NCI-H510A (cell line): ENCODE results near the gene ATRNL1.
"Not testable (repeated sequence)": the region's sequence is repeated elsewhere in the genome, so short reads cannot be mapped to it uniquely, and the experiment has no call there.

Experiments used
- DNase-seq: peaks from one replicate; lab custom pipeline; 2025; lab: John Stamatoyannopoulos, UW

ATRNL1 gene

DNA sequence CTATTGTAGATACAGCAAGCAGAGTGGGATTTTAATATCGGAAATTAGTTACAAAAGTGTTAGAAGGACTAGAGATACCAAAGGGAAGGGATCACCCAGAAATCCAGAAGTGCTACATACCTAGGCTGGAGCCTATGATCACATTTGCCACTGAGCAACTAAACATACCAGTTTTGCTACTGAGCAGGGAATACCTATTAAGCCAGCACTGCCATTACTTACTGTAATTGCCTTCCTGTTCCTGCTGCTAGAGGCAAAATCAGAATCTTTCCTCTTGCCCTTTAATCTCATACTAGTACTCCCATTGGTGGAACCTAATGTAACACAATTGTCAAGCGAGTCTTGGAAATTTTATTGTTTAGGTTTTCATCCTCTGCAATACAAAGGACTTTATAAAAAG, 121.7 kb downstream of the ATRNL1 start:
- DNase-seq = no peak

- no peak for DNase-seq
Observed at GRCh38 chr10:115219203-115219602, 126.0 kb downstream of the ATRNL1 start.

GRCh38 chr10:115222039-115222438, 128.9 kb downstream of the ATRNL1 start:
- no peak for DNase-seq

GRCh38 chr10:115239761-115240160, 146.6 kb downstream of the ATRNL1 start:
- no peak for DNase-seq

DNA sequence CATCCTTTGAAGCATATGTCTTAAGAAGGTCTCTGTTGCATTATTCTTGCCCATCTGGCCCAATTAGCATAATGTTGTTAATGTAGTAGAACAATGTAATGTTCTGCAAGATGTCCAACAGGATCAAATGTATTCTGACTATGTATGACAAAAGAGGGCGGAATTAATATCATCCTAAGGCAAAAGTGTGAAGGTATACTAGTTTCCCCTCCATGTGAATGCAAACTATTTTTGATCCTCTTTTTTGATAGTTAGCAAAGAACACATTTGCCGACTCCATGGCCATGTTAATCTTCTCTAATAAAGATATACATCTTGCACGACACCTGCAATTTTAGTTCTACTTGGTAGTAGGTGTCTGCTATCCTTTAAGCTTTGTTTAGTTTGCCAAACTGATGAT, 157.6 kb downstream of the ATRNL1 start:
- DNase-seq = no peak

GRCh38 chr10:115253765-115254164, 160.6 kb downstream of the ATRNL1 start:
- not testable (repeated sequence) for DNase-seq

- no peak for DNase-seq
Observed at GRCh38 chr10:115272482-115272881, 179.3 kb downstream of the ATRNL1 start.

- no peak for DNase-seq
Observed at GRCh38 chr10:115278294-115278693, 185.1 kb downstream of the ATRNL1 start.

- no peak for DNase-seq
Observed at GRCh38 chr10:115295213-115295805, 202.1 kb downstream of the ATRNL1 start.

DNA sequence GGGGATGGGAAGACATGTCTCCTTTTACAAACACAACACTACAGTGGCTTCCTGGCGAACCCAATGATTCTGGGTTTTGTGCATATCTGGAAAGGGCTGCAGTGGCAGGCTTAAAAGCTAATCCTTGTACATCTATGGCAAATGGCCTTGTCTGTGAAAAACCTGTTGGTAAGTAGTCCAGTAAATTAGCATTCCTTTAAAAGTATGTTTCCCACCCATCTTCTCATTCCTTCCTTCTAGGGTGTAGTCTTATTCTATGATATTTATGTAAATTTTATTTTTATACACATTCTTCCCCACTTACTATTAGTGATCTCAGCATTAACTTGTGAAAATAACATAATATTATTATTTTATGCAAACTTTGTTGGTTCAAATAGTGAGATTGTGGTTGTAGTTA, 206.9 kb downstream of the ATRNL1 start:
- DNase-seq = no peak

DNA sequence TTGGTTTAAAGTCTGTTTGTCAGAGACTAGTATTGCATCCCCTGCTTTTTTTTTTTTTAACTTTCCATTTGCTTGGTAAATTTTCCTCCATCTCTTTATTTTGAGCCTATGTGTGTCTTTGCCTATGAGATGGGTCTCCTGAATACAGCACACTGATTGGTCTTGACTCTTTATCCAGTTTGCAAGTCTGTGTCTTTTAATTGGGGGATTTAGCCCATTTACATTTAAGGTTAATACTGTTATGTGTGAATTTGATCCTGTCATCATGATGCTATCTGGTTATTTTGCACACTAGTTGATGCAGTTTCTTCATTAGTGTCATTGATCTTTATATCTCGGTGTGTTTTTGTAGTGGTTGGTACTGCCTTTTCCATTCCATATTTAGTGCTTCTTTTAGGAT, 226.5 kb downstream of the ATRNL1 start:
- DNase-seq = not testable (repeated sequence)

DNA sequence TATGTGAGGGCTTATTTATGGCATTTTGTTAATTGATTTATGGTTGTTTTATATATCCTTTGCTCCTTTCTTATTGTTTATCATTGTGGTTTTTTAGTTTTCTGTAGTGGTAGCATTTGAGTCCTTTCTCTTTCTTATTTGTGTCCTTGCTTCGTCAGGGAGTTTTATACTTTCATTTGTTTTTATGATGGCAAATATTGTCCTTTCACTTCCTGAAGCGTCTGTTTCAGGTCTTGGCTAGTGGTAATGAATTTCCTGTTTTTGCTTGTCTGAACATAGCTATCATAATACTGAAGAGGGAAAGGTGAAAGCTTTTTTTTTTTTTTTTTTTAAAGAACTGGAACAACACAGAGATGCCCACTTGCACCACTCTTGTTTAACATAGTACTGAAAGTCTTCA, 228.2 kb downstream of the ATRNL1 start:
- DNase-seq = no peak

- no peak for DNase-seq
Observed at GRCh38 chr10:115328331-115328730, 235.2 kb downstream of the ATRNL1 start.

DNA sequence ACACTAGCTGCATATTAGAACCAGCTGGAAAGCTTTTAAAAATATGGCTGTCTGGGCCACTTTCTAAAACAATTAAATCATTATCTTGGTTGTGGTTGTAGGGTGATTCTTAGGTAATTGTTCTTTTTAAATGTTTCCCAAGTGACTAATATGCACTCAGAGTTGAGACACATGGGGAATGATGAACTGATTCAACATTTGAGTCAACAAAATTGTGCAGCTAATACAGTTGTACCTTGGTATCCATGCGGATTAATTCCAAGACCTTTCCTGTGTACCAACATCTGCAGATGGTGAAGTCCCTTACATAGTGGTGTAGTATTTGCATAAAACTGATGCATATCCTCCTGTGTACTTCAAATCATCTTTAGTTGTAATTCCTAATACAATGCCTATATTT, 242.2 kb downstream of the ATRNL1 start:
- DNase-seq = no peak

DNA sequence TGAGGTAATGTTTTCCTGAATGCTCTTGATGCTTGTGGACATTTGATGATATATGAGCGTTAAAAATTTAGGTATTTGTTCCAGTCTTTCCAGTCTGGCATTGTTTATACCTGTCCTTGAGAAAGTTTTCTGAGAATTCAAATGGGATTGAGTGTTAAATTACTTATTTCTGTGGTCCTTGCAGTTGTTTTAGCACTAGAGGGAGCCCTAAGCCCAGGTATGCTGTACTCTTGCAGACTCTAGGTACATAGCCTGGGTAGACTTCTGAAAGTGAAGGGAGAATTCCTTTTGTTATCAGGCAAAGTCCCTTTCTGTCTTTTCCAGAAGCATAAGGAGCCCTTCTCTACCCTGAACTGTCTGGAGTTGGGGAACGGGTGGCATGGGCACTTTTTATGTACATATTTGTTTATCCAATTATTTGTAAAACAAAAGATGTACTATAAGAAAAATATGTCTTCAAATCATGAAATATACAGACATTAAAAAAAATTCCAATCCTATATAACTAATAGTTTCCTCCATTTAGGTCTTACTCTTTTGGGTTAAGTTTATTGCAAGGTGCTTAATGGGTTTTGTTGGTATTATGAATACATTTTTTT, 262.1 kb downstream of the ATRNL1 start:
- peak; percentile 61 for DNase-seq

GRCh38 chr10:115367920-115368319, 274.8 kb downstream of the ATRNL1 start:
- DNase-seq = not testable (repeated sequence)

DNA sequence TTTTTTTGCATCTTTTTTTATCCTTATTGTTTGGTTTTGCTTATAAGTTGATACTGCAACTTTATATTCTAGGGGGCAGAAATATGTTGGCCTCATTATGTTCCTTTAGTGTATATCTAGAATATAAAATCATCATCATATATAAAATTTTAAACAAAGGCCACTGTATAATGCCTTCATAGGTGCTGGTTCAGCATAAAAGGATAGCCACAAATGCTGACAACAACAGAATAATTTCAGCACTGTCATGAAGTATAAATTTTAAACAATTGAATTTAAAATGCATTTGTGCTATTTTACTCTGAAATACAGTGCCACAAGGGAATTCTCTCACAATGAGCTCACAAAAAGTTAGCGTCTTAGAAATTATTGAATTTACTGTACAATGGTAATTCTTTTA, 285.9 kb downstream of the ATRNL1 start:
- DNase-seq = no peak

DNA sequence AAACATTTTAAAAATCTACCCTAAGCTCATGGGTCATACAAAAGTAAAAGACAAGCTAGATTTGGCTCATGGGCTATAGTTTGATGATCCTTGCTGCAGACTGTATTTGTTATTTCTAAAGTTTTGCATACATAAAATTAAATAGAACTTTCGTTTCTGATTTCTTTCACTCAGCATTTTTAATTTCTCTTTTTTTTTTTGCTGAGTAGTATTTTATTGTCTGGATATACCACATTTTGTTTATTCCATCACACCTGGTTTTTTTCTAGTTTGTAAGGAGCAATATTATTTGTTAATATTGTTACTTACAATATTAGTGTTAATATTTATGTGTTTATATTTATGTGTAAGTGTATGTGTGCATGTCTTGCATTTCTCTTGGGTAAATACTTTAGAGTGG, 291.5 kb downstream of the ATRNL1 start:
- DNase-seq = no peak

- DNase-seq = no peak
Observed at GRCh38 chr10:115390607-115391006, 297.4 kb downstream of the ATRNL1 start.

GRCh38 chr10:115398026-115398425, 304.9 kb downstream of the ATRNL1 start:
- DNase-seq = no peak

- DNase-seq = no peak
Observed at GRCh38 chr10:115402699-115403098, 309.5 kb downstream of the ATRNL1 start.

DNA sequence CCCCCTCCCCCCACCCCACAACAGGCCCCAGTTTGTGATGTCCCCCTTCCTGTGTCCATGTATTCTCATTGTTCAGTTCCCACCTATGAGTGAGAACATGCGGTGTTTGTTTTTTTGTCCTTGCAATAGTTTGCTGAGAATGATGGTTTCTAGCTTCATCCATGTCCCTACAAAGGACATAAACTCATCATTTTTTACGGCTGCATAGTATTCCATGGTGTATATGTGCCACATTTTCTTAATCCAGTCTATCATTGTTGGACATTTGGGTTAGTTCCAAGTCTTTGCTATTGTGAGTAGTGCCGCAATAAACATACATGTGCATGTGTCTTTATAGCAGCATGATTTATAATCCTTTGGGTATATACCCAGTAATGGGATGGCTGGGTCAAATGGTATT, 312.7 kb downstream of the ATRNL1 start:
- DNase-seq = not testable (repeated sequence)

DNA sequence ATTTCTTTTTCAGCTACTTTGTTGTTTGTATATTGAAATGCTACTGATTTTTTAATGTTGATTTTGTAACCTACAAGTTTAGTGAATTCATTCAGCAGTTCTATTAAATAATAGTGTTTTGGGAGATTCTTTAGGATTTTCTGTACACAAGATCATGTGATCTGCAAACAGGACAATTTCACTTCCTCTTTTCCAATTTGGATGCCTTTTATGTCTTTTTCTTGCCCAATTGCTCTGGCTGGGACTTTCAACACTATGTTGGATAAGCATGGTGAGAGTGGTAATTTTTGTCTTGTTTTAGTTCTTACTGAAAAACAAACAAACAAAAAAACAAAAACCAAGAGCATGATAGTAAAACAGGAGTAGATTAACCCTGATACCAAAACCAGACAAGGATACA, 316.2 kb downstream of the ATRNL1 start:
- DNase-seq = no peak

- no peak for DNase-seq
Observed at GRCh38 chr10:115417585-115418265, 324.6 kb downstream of the ATRNL1 start.
